Body of pancreas (tissue), 4 donors: ENCODE measurements around the gene FHAD1.

ENCODE experiments used
- CTCF ChIP-seq, 7 experiments: fragments of 450-650 bp in 4 of 7; fragments of 200-600 bp in 3 of 7; sonication (generic) in 3 of 7; IDR thresholded peaks; one replicate each; pipeline ENCODE4 v1.5.1; 2016 to 2019; ENCODE audit warnings: antibody characterized with exemption in 7 of 7
- POLR2A ChIP-seq, 3 donors: fragments of 450-650 bp; IDR thresholded peaks; one replicate each; pipeline ENCODE4 v1.6.1; 2016; ENCODE audit warnings: antibody characterized with exemption in 3 of 3, mild to moderate bottlenecking in 2 of 3

- TF ChIP-seq CTCF (IDR thresholded peaks at IDR 0.05): no peak
- TF ChIP-seq POLR2A (IDR thresholded peaks at IDR 0.05): no peak
These were observed 17.3 kb upstream of the FHAD1 start for GRCh38 chr1:15229707-15230131.
